Right atrium auricular region (tissue), 2 donors: ENCODE results near the gene TMUB1. TPM values are rescaled to one million over a fixed set of nuclear protein-coding genes. Genes with fewer than 3 reads are reported as not detected.

Experiments used
- DNase-seq: peaks from one replicate; pipeline ENCODE4 v3.0.0-alpha.2; 2019; ENCODE audit warnings: low spot score
- H3K27ac ChIP-seq, 2 donors: fragments of 200-600 bp; sonication (generic); 1 replicate in 1 of 2; 2 replicates in 1 of 2; pipeline ENCODE4 v1.5.1; 2016 to 2019
- H3K27me3 ChIP-seq, 2 donors: fragments of 200-600 bp; sonication (generic); one replicate each; pipeline versions ENCODE4 v1.5.1 to v1.6.0; 2017 to 2019
- H3K36me3 ChIP-seq: fragments of 200-600 bp; sonication (generic); one replicate; pipeline ENCODE4 v1.5.1; 2016
- H3K4me1 ChIP-seq, 2 donors: fragments of 200-600 bp; sonication (generic); one replicate each; pipeline versions ENCODE4 v1.5.1 to v1.6.0; 2017 to 2019
- H3K4me3 ChIP-seq, 2 donors: fragments of 200-600 bp; sonication (generic); 1 replicate in 1 of 2; 2 replicates in 1 of 2; pipeline ENCODE4 v1.5.1; 2017 to 2019; ENCODE audit warnings: mild to moderate bottlenecking in 1 of 2, moderate library complexity in 1 of 2
- H3K9me3 ChIP-seq, 2 donors: fragments of 200-600 bp; sonication (generic); one replicate each; pipeline ENCODE4 v1.5.1; 2019
- total RNA-seq, 2 donors: library from RNA; depleted of rRNA; stranded (reverse); fragments of >200 nt; gene quantifications; one replicate each; pipeline ENCODE4 v1.1.0, GENCODE V29; 2016
- TF ChIP-seq, protein P1 (sequence below), 2 donors: fragments of 200-600 bp; sonication (generic); IDR thresholded peaks; one replicate each; pipeline ENCODE4 v1.5.1; 2019; ENCODE audit warnings: antibody characterized with exemption in 2 of 2

The TMUB1 gene
- total RNA-seq, 2 donors from 2014 or later = 28.0 to 53.6 TPM

DNA sequence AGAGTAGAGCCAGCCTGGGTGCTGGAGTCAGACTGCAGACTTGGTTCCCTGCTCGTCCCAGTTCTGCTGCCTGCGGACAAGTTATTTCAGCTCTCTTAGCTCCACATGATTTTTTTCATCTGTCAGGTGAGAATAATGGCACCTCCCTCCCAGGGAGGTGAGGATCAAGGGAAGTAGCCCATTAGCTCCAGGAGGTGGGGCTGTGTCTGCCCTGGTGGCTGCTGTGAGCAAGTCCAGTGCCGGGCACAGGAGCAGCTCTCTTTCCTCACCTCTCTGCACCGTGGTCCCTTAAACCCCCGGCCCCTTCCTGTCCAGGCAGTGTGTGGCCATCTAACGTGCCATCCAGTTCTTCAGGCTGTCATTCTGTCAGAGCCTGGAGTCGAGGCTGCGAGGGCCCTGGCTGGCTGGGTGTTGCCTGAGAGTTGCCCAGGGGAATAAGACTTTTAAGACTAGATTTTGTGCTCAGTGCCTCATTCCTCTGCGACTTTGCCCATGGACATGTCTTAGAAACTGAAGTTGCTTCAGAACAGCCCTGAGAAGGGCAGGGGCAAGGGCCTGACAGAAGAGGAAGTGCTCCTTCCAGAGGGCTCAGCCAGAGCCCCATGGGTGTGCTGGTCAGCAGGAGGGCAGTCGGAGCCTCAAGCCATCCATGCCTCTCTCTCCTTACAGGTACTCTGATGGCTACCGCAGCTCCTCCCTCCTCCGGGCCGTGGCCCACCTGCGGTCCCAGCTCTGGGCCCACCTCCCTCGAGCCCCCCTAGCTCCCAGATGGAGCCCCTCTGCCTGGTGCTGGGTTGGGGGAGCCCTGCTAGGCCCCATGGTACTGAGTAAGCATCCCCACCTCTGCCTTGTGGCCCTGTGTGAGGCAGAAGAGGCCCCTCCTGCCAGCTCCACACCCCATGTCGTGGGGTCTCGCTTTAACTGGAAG, 50.1 kb downstream of the TMUB1 start:
- H3K4me3 ChIP-seq = no peak overlapping the region
- H3K9me3 ChIP-seq = no peaks in the 10 kb centered on the region
- TF ChIP-seq, protein P1, sequence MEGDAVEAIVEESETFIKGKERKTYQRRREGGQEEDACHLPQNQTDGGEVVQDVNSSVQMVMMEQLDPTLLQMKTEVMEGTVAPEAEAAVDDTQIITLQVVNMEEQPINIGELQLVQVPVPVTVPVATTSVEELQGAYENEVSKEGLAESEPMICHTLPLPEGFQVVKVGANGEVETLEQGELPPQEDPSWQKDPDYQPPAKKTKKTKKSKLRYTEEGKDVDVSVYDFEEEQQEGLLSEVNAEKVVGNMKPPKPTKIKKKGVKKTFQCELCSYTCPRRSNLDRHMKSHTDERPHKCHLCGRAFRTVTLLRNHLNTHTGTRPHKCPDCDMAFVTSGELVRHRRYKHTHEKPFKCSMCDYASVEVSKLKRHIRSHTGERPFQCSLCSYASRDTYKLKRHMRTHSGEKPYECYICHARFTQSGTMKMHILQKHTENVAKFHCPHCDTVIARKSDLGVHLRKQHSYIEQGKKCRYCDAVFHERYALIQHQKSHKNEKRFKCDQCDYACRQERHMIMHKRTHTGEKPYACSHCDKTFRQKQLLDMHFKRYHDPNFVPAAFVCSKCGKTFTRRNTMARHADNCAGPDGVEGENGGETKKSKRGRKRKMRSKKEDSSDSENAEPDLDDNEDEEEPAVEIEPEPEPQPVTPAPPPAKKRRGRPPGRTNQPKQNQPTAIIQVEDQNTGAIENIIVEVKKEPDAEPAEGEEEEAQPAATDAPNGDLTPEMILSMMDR (IDR thresholded peaks at IDR 0.05) = no peak
- H3K27me3 ChIP-seq = no peaks in the 10 kb centered on the region
- H3K4me1 ChIP-seq = peaks cover 0 to 12% of the 10 kb centered on the region in 2 donors
- H3K36me3 ChIP-seq = peaks cover 25% of the 10 kb centered on the region
- no peak for DNase-seq
- H3K27ac ChIP-seq = no peak overlapping the region

Other genes starting within 250 kb of the TMUB1 start
- not detected for gene AOC1, start 231.0 kb downstream of the TMUB1 start, total RNA-seq
- gene KCNH2, start 105.2 kb downstream of the TMUB1 start, total RNA-seq = 100 to 1,000 TPM; 119 to 128 TPM
- 10 to 100 TPM; 14.5 to 78.6 TPM for gene NOS3, start 92.5 kb downstream of the TMUB1 start, total RNA-seq
- not detected for gene ATG9B, start 59.0 kb downstream of the TMUB1 start, total RNA-seq
- 10 to 100 TPM; 11.9 to 20.6 TPM for gene ABCB8, start 55.0 kb downstream of the TMUB1 start, total RNA-seq
- 1 to 10 TPM; 1.1 to 1.2 TPM for gene ASIC3, start 35.0 kb downstream of the TMUB1 start, total RNA-seq
- gene CDK5, start 25.6 kb downstream of the TMUB1 start, total RNA-seq = 1 to 10 TPM; 4.4 to 4.9 TPM
- gene SLC4A2, start 23.9 kb downstream of the TMUB1 start, total RNA-seq = 100 to 1,000 TPM in 1 of 2 donors, 10 to 100 TPM in 1; 55.3 to 114 TPM
- gene FASTK, start 2.7 kb downstream of the TMUB1 start, total RNA-seq = 10 to 100 TPM; 85.9 to 96.4 TPM
- 10 to 100 TPM; 29.8 to 42.1 TPM for gene AGAP3, start 3.0 kb upstream of the TMUB1 start, total RNA-seq
- gene GBX1, start 84.2 kb upstream of the TMUB1 start, total RNA-seq = not detected
- 10 to 100 TPM in 1 of 2 donors, 1 to 10 TPM in 1; 4.0 to 11.6 TPM for gene ASB10, start 103.8 kb upstream of the TMUB1 start, total RNA-seq
- gene H2BK1, start 127.0 kb upstream of the TMUB1 start, total RNA-seq = not detected
- gene ABCF2, start 143.7 kb upstream of the TMUB1 start, total RNA-seq = 10 to 100 TPM; 29.7 to 38.6 TPM
- 10 to 100 TPM; 24.7 to 38.1 TPM for gene CHPF2, start 149.0 kb upstream of the TMUB1 start, total RNA-seq
- gene SMARCD3, start 165.2 kb upstream of the TMUB1 start, total RNA-seq = 100 to 1,000 TPM in 1 of 2 donors, 10 to 100 TPM in 1; 81.5 to 125 TPM